NCI-H774 (cell line): ENCODE measurements around the gene CPA4.
A peak's percentile ranks its signal among the peaks of the same experiment; 100 is the strongest.

Experiments
- DNase-seq: peaks from one replicate; lab custom pipeline; 2025; lab: John Stamatoyannopoulos, UW

CPA4 gene

GRCh38 chr7:130345725-130346124, 52.8 kb downstream of the CPA4 start:
- no peak for DNase-seq

DNA sequence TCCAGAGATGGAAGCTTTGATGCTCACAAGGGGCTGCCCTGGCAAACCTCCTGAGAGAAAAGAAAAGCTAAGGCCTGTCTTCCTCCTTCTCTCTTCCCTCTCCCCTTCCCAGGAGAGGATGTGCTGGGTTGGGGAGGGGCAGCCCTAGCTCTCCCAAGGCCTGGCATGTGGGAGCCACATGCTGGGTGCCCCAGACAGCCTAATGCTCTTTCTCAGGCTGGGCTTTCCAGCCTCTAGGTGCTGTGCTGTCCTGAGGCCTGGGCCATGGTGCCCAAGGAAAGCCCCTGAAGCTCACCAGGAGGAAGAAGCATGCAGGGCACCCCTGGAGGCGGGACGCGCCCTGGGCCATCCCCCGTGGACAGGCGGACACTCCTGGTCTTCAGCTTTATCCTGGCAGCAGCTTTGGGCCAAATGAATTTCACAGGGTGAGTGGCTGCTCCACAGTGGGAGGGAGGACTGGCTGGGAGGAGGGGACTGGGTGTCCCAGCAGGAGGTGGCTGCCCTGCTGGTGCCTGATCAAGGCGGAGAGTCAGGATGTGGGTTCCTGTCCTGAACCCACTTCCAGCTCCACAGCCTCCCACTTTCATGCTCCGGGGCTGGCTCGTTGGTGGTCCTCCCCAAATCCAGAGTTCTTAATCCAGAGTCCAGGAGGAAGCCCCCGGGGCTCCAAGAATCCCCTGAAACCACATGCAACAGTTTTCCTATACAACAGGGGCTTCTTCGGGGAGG, 53.4 kb downstream of the CPA4 start:
- no peak for DNase-seq

DNA sequence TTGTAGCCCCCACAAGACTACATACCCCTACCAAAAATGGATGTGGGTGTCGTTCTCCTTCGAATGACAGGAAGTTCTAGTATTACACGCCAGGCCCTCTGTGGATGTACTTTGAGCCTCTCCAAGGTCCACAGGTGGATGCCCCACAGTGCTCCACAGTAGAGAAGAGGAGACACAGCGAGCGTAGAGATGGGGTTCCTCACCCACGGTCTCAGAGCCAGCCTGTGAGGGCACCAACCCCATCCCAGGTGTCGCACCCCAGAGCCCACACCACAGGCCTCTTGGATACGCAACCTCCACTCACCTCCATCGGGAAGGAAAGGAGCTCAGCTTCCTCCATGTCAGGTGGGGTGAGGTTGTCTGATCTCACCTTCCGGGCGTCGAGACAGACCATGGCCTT, 54.0 kb downstream of the CPA4 start:
- DNase-seq, result no peak

DNA sequence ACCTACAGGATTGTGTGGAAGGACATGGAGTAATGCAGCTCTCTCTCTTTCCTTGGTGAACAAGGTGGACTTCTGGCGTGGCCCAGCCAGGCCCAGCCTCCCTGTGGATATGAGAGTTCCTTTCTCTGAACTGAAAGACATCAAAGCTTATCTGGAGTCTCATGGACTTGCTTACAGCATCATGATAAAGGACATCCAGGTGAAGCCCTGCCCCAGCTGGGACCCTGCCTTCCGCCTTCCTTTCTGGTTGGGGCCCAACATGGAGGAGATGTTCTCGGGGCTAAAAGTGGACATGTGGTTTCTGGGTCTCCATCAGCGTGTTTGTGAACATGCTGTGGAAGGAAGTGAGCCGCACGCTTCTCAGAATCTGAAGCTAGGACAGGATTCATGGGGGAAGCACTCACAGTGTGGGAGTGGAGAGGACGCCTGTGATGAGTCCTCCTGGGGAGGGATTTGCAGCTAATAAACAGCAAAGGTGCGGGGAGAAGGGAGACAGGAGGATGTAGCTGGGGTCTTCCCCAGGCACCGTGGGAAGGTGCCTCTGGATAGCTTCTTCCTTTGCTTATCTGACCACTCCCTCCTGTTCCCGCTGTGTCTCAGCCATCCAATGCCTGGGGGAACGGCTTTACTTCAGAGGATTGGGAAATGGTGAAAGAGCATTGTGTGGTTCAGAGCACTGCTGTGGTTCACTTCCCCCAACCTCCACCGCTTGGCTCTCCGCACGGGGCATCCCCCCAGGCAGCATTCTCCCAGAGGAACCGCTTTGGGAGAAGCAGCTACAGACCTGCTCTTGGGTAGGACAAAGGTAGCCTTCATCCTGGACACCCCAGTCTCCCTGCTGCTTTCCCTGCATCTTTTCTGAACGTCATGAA, 57.2 kb downstream of the CPA4 start:
- DNase-seq, result no peak

GRCh38 chr7:130350945-130351790, 58.2 kb downstream of the CPA4 start:
- no peak for DNase-seq

DNA sequence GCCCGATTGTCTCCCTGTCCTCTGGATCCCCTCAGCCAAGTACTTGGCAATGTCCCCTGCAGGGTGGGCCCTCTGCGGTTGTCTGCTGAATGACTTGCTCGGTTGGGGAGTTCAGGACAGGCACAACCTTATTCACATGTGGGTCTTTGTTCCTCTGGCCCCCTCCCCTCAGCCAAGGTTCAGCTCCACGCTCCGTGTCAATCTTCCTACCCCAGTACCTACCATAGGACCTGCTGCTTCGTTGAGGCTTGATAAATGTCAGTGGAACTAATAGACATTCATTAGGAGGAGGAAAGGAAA, 58.8 kb downstream of the CPA4 start:
- DNase-seq, result no peak

- DNase-seq, result peak; percentile 76
These were observed 59.5 kb downstream of the CPA4 start for GRCh38 chr7:130352194-130353074.

DNA sequence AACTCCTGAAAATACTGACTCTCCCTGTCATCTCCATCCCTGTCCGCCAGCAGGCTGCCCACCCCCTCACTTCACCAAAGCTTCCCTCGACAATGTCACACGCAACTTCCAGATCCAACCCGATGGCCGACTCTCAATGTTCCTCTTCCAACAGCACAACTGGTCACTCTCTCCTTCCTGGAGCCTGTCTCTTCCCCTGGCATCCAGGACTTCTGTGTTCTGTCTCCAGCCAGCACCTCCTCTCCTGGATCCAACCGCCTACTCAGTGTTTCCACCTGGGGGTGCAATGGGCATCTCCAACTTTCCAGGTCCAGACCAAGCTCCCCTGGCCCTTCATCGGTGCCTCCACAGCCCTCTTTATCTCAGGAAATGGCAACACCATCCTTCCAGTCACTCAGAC, 60.2 kb downstream of the CPA4 start:
- DNase-seq, result no peak

- no peak for DNase-seq
These were observed 63.3 kb downstream of the CPA4 start for GRCh38 chr7:130356121-130356875.

- peak; percentile 41 for DNase-seq
These were observed 64.1 kb downstream of the CPA4 start for GRCh38 chr7:130356876-130357611.

DNA sequence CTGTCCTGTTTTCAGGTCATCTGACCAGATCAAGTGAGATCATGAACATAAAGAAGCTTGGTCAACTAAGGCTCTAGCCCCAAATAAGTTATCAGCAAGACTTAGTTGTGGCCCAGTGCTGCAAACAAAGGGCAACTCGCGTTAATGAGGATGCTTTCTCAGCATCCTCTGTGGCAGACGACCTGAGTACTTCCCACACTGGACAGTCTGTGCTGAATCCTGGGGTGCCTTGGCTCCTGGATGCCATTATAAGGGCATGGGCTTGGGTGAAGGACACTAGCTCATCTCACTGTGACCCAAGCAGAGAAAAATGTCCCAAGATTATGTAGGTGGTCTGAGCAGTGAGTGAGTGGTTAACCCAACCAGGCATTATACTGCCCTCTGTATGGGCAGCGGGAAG, 65.5 kb downstream of the CPA4 start:
- DNase-seq, result no peak

DNA sequence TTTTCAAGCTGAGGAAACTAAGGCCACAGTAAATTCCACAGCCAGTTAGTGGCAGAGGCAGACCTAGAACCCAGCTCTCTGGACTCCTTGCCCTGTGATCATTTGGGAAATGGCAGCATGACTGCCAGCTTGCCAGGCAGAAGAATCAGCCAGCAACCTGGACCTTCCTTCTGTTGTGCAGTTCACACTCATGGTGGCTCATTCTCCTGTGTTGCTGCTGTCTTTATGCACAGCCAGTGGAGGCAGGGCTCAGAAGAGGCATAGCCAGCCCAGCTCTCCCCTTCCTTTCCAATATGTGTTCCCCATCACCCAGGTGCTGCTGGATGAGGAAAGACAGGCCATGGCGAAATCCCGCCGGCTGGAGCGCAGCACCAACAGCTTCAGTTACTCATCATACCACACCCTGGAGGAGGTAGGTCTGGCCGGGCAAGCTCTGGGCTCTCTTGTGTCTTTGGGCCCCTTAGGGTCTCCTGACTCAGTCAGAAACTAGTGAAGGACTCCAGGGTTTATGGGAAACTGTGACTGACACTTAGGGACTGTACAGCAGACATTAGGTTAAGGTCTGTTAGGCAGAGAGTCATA, 66.4 kb downstream of the CPA4 start:
- DNase-seq, result no peak

DNA sequence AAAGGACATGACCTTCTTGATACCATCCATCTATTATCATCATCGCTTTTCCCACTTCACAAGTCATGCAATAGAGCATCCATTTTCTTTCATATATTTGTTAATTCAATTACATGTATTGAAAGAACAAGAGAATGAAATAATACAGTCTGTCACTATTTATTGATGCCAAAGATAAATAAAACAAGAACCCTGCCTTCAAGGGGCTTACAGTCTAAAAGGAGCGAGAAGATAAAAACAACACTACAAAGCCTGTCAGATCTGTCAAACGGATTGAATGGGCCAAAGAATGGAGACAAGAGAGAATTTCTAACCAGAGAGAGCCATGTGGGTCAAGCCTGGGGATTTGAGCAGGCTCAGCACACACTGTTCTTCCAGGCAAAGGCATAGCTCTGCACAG, 67.6 kb downstream of the CPA4 start:
- no peak for DNase-seq

DNA sequence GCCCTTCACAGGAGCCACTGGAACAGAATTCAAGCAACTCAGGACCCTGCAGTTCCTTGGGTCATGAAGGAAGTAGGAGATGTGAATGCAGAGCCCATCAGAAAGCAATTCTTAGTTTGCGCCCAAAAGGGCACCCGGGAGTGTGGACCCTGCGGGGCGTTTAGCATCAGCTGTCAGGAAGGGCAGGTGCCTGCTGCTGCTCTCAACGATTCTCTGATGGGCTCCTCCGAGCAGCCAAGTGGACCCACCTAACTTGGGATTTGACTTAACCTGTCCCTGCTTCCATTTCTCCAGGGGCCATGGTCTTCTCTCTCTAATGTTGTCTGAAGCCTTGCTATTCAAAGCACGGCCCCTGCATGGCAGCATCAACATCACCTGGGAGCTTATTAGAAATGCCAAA, 68.7 kb downstream of the CPA4 start:
- DNase-seq, result no peak

- no peak for DNase-seq
These were observed 69.4 kb downstream of the CPA4 start for GRCh38 chr7:130362251-130362816.

GRCh38 chr7:130363026-130363847, 70.3 kb downstream of the CPA4 start:
- DNase-seq, result no peak

DNA sequence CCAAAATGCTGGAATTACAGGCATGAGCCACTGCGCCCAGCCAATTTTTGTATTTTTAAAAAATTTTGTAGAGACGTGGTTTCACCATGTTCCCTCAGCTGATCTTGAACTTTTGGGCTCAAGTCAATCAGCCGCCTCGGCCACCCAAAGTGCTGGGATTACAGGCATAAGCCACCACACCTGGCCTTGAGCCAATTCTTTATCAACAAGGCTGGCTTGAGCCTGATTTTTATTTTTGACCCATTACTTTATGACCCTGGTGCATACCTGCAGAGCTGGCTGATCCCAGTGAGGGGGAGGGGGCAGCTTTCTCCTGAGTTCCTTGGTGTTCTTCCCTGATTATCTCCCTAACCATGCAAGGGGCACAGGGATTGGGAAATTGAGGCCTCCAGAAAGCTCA, 71.5 kb downstream of the CPA4 start:
- no peak for DNase-seq

GRCh38 chr7:130365088-130365487, 72.1 kb downstream of the CPA4 start:
- DNase-seq, result no peak
